Coronary artery (tissue), 2 donors: ENCODE data around the gene SEBOX.

Experiments used
- DNase-seq: peaks from one replicate; pipeline ENCODE4 v3.0.0-alpha.2; 2017; ENCODE audit warnings: low spot score
- H3K27ac ChIP-seq, 2 donors: fragments of 200-600 bp; sonication (generic); one replicate each; pipeline ENCODE4 v1.5.1; 2016 to 2019
- H3K4me3 ChIP-seq: fragments of 200-600 bp; sonication (generic); 2 replicates; pipeline ENCODE4 v1.5.1; 2016; ENCODE audit warnings: mild to moderate bottlenecking, moderate library complexity
- TF ChIP-seq, protein P1 (sequence below): fragments of 200-600 bp; sonication (generic); IDR thresholded peaks from one replicate; pipeline ENCODE4 v1.5.1; 2019; ENCODE audit warnings: antibody characterized with exemption

Gene SEBOX

GRCh38 chr17:28394337-28395116, 29.5 kb upstream of the SEBOX start:
- DNase-seq: no peak
- TF ChIP-seq, protein P1, sequence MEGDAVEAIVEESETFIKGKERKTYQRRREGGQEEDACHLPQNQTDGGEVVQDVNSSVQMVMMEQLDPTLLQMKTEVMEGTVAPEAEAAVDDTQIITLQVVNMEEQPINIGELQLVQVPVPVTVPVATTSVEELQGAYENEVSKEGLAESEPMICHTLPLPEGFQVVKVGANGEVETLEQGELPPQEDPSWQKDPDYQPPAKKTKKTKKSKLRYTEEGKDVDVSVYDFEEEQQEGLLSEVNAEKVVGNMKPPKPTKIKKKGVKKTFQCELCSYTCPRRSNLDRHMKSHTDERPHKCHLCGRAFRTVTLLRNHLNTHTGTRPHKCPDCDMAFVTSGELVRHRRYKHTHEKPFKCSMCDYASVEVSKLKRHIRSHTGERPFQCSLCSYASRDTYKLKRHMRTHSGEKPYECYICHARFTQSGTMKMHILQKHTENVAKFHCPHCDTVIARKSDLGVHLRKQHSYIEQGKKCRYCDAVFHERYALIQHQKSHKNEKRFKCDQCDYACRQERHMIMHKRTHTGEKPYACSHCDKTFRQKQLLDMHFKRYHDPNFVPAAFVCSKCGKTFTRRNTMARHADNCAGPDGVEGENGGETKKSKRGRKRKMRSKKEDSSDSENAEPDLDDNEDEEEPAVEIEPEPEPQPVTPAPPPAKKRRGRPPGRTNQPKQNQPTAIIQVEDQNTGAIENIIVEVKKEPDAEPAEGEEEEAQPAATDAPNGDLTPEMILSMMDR: no peak
- H3K4me3 ChIP-seq: no peak overlapping the region
- no peak overlapping the region for H3K27ac ChIP-seq

DNA sequence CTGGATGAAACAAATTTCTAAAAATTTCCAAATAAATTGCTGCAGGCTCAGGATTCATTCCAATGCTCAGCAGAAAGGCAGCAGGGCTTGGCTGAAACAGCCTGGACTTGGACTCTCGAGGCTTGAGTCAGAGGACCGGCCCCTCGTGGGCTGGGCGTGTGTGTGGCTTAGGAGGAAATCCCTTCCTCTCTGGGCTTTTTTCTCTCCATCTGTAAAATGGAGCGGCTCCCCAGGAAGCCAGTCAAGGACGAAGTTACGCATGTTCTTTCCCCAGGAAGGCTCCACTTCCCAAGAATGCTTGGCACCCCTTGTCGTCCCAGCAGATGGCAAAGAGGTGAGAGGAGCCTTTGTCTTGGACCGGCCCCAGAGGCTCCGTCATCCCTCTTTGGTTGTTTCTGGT, 27.5 kb upstream of the SEBOX start:
- TF ChIP-seq, protein P1: no peak
- Histone ChIP-seq H3K4me3 (no peak overlapping the region), H3K27ac (no peak overlapping the region)
- DNase-seq: no peak

DNA sequence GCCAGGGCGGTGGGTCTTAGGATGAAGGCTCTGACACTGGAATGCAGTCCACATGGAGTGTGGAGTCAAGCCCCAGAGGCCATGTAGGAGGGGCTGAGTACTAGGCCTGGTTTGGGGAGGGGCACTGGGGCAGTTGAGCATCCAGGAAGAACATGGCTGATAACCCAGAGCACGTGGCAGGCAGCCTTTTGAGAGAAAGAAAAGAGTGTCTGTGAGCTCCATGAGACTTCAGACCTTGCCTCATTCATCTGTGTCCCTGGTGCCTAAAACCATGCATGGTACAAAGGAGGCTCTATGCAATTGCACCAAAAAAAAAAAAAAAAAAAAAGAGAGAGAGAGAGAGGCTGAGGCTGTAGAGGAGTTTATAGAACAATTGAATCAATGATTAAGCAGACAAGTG, 26.4 kb upstream of the SEBOX start:
- H3K4me3 ChIP-seq: no peak overlapping the region
- DNase-seq: no peak
- no peak overlapping the region for H3K27ac ChIP-seq
- TF ChIP-seq, protein P1: no peak

- H3K27ac ChIP-seq: no peak overlapping the region
- TF ChIP-seq, protein P1: no peak
- H3K4me3 ChIP-seq: no peak overlapping the region
- DNase-seq: no peak
These were observed 26.0 kb upstream of the SEBOX start for GRCh38 chr17:28390984-28391383.

GRCh38 chr17:28390563-28390962, 25.6 kb upstream of the SEBOX start:
- DNase-seq: no peak
- TF ChIP-seq, protein P1: no peak
- Histone ChIP-seq H3K27ac (no peak overlapping the region), H3K4me3 (no peak overlapping the region)

- TF ChIP-seq, protein P1: no peak
- Histone ChIP-seq H3K4me3 (no peak overlapping the region), H3K27ac (no peak overlapping the region)
- no peak for DNase-seq
These were observed 25.1 kb upstream of the SEBOX start for GRCh38 chr17:28390141-28390540.

GRCh38 chr17:28388106-28388505, 23.1 kb upstream of the SEBOX start:
- TF ChIP-seq, protein P1: no peak
- no peak for DNase-seq
- Histone ChIP-seq H3K4me3 (no peak overlapping the region), H3K27ac (no peak overlapping the region)
